Suprapubic skin (tissue), 3 donors: ENCODE results near the gene SORL1-AS1.

Experiments
- POLR2A ChIP-seq, 2 donors: fragments of 450-650 bp; IDR thresholded peaks; one replicate each; pipeline ENCODE4 v1.6.1; 2017; ENCODE audit warnings: antibody characterized with exemption in 2 of 2, mild to moderate bottlenecking in 2 of 2, moderate library complexity in 2 of 2
- TF ChIP-seq, protein P1 (sequence below), 2 donors: fragments of 200-600 bp in 1 of 2; fragments of 450-650 bp in 1 of 2; sonication (generic) in 1 of 2; IDR thresholded peaks; one replicate each; pipeline ENCODE4 v1.5.1; 2016 to 2019; ENCODE audit warnings: antibody characterized with exemption in 2 of 2, mild to moderate bottlenecking in 1 of 2, moderate library complexity in 1 of 2

DNA sequence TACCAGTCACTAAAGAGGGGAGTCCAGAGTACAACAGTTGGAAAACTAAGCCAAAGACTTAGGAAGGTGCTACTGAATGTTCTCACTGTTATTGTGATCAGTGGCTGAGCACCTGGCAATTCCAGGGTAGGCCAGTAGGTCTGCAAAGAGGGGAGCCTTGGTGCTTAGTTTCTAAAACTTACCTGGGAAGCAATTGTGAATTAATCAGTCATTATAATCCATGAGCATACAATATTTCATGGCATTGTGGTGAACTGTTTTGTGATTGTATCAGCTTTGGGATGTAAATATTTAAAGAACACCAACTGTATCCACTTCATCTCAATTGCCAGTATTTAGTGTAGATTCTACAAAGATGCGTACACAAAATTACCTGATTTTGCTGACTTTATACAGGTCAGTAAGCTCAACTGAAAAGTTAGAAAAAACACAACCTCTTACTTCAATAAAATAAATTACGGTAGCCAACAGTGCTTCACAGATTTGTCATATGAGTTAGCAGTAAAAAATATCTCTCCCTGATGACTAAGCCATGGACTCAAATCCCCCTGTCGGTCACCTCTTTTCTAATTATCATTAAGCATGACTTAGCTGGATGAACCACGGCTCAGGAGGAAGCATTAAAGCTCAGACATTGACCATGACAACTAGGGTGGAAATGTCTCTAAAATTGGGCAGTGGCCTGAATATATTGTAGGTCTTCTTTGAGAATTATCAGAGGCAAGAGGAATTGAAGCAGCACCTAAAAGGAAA, 31.4 kb downstream of the SORL1-AS1 start:
- TF ChIP-seq, protein P1, sequence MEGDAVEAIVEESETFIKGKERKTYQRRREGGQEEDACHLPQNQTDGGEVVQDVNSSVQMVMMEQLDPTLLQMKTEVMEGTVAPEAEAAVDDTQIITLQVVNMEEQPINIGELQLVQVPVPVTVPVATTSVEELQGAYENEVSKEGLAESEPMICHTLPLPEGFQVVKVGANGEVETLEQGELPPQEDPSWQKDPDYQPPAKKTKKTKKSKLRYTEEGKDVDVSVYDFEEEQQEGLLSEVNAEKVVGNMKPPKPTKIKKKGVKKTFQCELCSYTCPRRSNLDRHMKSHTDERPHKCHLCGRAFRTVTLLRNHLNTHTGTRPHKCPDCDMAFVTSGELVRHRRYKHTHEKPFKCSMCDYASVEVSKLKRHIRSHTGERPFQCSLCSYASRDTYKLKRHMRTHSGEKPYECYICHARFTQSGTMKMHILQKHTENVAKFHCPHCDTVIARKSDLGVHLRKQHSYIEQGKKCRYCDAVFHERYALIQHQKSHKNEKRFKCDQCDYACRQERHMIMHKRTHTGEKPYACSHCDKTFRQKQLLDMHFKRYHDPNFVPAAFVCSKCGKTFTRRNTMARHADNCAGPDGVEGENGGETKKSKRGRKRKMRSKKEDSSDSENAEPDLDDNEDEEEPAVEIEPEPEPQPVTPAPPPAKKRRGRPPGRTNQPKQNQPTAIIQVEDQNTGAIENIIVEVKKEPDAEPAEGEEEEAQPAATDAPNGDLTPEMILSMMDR (IDR thresholded peaks at IDR 0.05), result no peak
- no peak for TF ChIP-seq POLR2A (IDR thresholded peaks at IDR 0.05)
